ENCODE measurements around the gene PCNX2. TPM values are rescaled to one million over a fixed set of nuclear protein-coding genes. Genes with fewer than 3 reads are reported as not detected.

The PCNX2 gene
- total and polyA plus RNA-seq, 2 experiments from 2014 or later = 42.9 to 88.3 TPM

GRCh38 chr1:233138788-233139585, 156.5 kb downstream of the PCNX2 start:
- Histone ChIP-seq H2AFZ (no peak overlapping the region), H4K20me1 (replicated peaks; ENCODE audit: insufficient read depth) (0 out of 2 replicates have a peak, but pooled peaks cover 9% of the 10 kb centered on the region), H3K79me2 (replicated peaks; ENCODE audit: insufficient read depth) (no peaks in the 10 kb centered on the region), H3K4me2 (no peak overlapping the region), H3K27ac (ENCODE audit: low read depth) (no peak overlapping the region), H3K4me1 (ENCODE audit: insufficient read depth) (no peaks in the 10 kb centered on the region), H3K36me3 (ENCODE audit: insufficient read depth) (peaks cover 39% of the 10 kb centered on the region; the same call in 1 of the 2 replicates), H3K9me2 (ENCODE audit: insufficient read depth) (no peaks in the 10 kb centered on the region), H3K4me3 (no peak overlapping the region), H3K27me3 (ENCODE audit: insufficient read depth) (no peaks in the 10 kb centered on the region), H3F3A (replicated peaks; ENCODE audit: low read depth) (no peaks in the 10 kb centered on the region)
- ATAC-seq (no peak), DNase-seq (ENCODE audit: low spot score) (no peak)
- peaks cover 7% of the 10 kb centered on the region; the same call in 2 of the 3 replicates for H3K4me1 Mint-ChIP-seq
- TF ChIP-seq POLR2AphosphoS5 (IDR thresholded peaks at IDR 0.05; ENCODE audit: low read depth) (no peak), NANOG (IDR thresholded peaks at IDR 0.05; ENCODE audit: borderline replicate concordance) (no peak), EZH2 (IDR thresholded peaks at IDR 0.05; ENCODE audit: low read depth, unreplicated experiment) (no peak), ZNF331 (CRISPR knock-in tag; IDR thresholded peaks at IDR 0.05; ENCODE audit: low read depth) (no peak), CTCF (conservative IDR thresholded peaks at IDR 0.05; ENCODE audit: low read depth in 2 of 2) (no peak), CREB1 (CRISPR knock-in tag; IDR thresholded peaks at IDR 0.05; ENCODE audit: low read depth) (no peak)
- TF ChIP-seq, protein P1, sequence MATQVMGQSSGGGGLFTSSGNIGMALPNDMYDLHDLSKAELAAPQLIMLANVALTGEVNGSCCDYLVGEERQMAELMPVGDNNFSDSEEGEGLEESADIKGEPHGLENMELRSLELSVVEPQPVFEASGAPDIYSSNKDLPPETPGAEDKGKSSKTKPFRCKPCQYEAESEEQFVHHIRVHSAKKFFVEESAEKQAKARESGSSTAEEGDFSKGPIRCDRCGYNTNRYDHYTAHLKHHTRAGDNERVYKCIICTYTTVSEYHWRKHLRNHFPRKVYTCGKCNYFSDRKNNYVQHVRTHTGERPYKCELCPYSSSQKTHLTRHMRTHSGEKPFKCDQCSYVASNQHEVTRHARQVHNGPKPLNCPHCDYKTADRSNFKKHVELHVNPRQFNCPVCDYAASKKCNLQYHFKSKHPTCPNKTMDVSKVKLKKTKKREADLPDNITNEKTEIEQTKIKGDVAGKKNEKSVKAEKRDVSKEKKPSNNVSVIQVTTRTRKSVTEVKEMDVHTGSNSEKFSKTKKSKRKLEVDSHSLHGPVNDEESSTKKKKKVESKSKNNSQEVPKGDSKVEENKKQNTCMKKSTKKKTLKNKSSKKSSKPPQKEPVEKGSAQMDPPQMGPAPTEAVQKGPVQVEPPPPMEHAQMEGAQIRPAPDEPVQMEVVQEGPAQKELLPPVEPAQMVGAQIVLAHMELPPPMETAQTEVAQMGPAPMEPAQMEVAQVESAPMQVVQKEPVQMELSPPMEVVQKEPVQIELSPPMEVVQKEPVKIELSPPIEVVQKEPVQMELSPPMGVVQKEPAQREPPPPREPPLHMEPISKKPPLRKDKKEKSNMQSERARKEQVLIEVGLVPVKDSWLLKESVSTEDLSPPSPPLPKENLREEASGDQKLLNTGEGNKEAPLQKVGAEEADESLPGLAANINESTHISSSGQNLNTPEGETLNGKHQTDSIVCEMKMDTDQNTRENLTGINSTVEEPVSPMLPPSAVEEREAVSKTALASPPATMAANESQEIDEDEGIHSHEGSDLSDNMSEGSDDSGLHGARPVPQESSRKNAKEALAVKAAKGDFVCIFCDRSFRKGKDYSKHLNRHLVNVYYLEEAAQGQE (IDR thresholded peaks at IDR 0.05; ENCODE audit: unreplicated experiment) = no peak
- no peak overlapping the region for H3K4me3 Mint-ChIP-seq
- H3K36me3 Mint-ChIP-seq (ENCODE audit: low read depth) = peaks cover 40% of the 10 kb centered on the region
- peaks cover 6% of the 10 kb centered on the region for H3K27me3 Mint-ChIP-seq (ENCODE audit: insufficient read depth, low read depth, poor library complexity)
- no peaks in the 10 kb centered on the region for H3K9me3 Mint-ChIP-seq
- no peak overlapping the region for H3K27ac Mint-ChIP-seq

GRCh38 chr1:233135833-233136232, 159.7 kb downstream of the PCNX2 start:
- peaks cover 2% of the 10 kb centered on the region for H3K27me3 Mint-ChIP-seq (ENCODE audit: insufficient read depth, low read depth, poor library complexity)
- Histone ChIP-seq H2AFZ (no peak overlapping the region), H3K27me3 (ENCODE audit: insufficient read depth) (no peaks in the 10 kb centered on the region), H3K4me3 (no peak overlapping the region), H3K27ac (ENCODE audit: low read depth) (0 out of 2 replicates have a peak overlapping the region, but pooled peaks have one; percentile 9), H3K4me2 (no peak overlapping the region), H3K4me1 (ENCODE audit: insufficient read depth) (no peaks in the 10 kb centered on the region), H3F3A (replicated peaks; ENCODE audit: low read depth) (0 out of 2 replicates have a peak, but pooled peaks cover 5% of the 10 kb centered on the region), H4K20me1 (replicated peaks; ENCODE audit: insufficient read depth) (peaks cover 9% of the 10 kb centered on the region; the same call in 1 of the 2 replicates), H3K9me2 (ENCODE audit: insufficient read depth) (no peaks in the 10 kb centered on the region), H3K79me2 (replicated peaks; ENCODE audit: insufficient read depth) (no peaks in the 10 kb centered on the region), H3K36me3 (ENCODE audit: insufficient read depth) (peaks cover 47% of the 10 kb centered on the region; the same call in 1 of the 2 replicates)
- DNase-seq (ENCODE audit: low spot score) (no peak), ATAC-seq (no peak)
- no peaks in the 10 kb centered on the region; the same call in 2 of the 3 replicates for H3K9me3 Mint-ChIP-seq
- peaks cover 64% of the 10 kb centered on the region for H3K36me3 Mint-ChIP-seq (ENCODE audit: low read depth)
- H3K27ac Mint-ChIP-seq = no peak overlapping the region
- H3K4me1 Mint-ChIP-seq = no peaks in the 10 kb centered on the region
- H3K4me3 Mint-ChIP-seq = no peak overlapping the region
- TF ChIP-seq STAT1 (IDR thresholded peaks at IDR 0.05; ENCODE audit: unreplicated experiment) (no peak), POLR2AphosphoS5 (IDR thresholded peaks at IDR 0.05; ENCODE audit: low read depth) (no peak), JUNB (IDR thresholded peaks at IDR 0.05; ENCODE audit: unreplicated experiment) (no peak), CREB1 (CRISPR knock-in tag; IDR thresholded peaks at IDR 0.05; ENCODE audit: low read depth) (no peak), ETS1 (IDR thresholded peaks at IDR 0.05) (no peak), ZNF114 (CRISPR knock-in tag; IDR thresholded peaks at IDR 0.05) (no peak), NANOG (IDR thresholded peaks at IDR 0.05; ENCODE audit: borderline replicate concordance) (no peak), EZH2phosphoT487 (IDR thresholded peaks at IDR 0.05; ENCODE audit: unreplicated experiment) (no peak)
- TF ChIP-seq, protein P1 (IDR thresholded peaks at IDR 0.05; ENCODE audit: unreplicated experiment) = no peak
